ENCODE data around the gene PGLYRP2. TPM values are rescaled to one million over a fixed set of nuclear protein-coding genes. Genes with fewer than 3 reads are reported as not detected.

PGLYRP2 gene
- total and polyA plus RNA-seq, 2 of the 13 experiments (the other 11 are each of a cell fraction or from before 2014, with no cell fraction given), result 0.04 to 1.0 TPM

DNA sequence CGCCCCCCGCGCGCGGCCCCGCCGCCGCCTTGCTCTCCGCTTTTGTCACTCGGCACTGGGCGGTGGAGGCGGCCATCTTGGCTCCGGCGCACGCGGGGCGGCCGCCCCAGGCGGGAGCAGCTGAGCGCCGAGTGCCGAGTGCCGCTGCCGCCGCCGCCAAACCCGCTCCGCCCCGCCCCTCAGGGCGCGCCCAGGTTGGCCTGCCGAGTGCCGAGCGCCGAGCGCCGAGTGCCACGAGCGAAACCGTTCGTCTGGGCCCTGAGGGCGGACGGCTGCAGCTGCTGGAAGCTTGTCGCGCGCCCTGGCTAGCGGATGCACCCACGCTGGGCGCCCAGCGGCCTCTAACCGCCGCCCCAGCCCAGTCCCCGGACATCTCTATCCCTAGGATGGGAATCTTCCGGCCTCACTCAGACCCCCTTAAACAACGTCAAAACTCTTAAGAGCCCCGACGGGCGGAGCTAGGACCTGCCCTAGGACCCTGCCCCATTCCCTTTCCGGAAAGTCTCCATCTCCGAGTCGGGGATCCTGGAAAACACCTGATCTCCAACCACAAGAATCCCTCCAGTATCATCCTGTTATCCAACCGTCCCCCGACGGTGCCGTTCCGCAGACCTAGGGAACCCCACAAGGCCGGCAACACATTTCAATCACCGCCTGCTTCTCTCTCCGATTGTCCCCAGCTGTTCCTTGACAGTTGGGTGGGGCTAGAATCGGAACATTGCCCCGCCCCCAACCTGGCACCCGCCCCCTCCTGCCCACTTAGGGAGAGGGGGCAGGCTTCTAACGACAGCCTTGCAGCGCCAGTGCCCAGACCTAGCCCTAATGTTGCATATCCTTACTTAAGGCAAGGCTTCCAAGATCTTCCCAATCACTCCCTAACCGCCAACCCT is 46.4 kb downstream of the PGLYRP2 start (continued):
- TF ChIP-seq, protein P1, sequence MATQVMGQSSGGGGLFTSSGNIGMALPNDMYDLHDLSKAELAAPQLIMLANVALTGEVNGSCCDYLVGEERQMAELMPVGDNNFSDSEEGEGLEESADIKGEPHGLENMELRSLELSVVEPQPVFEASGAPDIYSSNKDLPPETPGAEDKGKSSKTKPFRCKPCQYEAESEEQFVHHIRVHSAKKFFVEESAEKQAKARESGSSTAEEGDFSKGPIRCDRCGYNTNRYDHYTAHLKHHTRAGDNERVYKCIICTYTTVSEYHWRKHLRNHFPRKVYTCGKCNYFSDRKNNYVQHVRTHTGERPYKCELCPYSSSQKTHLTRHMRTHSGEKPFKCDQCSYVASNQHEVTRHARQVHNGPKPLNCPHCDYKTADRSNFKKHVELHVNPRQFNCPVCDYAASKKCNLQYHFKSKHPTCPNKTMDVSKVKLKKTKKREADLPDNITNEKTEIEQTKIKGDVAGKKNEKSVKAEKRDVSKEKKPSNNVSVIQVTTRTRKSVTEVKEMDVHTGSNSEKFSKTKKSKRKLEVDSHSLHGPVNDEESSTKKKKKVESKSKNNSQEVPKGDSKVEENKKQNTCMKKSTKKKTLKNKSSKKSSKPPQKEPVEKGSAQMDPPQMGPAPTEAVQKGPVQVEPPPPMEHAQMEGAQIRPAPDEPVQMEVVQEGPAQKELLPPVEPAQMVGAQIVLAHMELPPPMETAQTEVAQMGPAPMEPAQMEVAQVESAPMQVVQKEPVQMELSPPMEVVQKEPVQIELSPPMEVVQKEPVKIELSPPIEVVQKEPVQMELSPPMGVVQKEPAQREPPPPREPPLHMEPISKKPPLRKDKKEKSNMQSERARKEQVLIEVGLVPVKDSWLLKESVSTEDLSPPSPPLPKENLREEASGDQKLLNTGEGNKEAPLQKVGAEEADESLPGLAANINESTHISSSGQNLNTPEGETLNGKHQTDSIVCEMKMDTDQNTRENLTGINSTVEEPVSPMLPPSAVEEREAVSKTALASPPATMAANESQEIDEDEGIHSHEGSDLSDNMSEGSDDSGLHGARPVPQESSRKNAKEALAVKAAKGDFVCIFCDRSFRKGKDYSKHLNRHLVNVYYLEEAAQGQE (IDR thresholded peaks at IDR 0.05; ENCODE audit: borderline replicate concordance in 1 of 2, low read depth in 1 of 2, low read length in 2 of 2), result no peak
- TF ChIP-seq TBP (CRISPR knock-in tag; IDR thresholded peaks at IDR 0.05) (no peak), ZNF510 (CRISPR knock-in tag; IDR thresholded peaks at IDR 0.05; ENCODE audit: low read depth) (no peak), DPF2 (CRISPR knock-in tag; IDR thresholded peaks at IDR 0.05; ENCODE audit: borderline replicate concordance, low read depth) (no peak), ZNF496 (CRISPR knock-in tag; IDR thresholded peaks at IDR 0.05; ENCODE audit: insufficient replicate concordance) (no peak), ZNF841 (CRISPR knock-in tag; IDR thresholded peaks at IDR 0.05; ENCODE audit: borderline replicate concordance) (no peak), SSRP1 (CRISPR knock-in tag; IDR thresholded peaks at IDR 0.05) (no peak), HMG20B (CRISPR knock-in tag; conservative IDR thresholded peaks at IDR 0.05) (no peak), ZNF792 (CRISPR knock-in tag; IDR thresholded peaks at IDR 0.05) (peak; percentile 19; the same call in 1 of the 2 replicates), ZNF569 (CRISPR knock-in tag; IDR thresholded peaks at IDR 0.05; ENCODE audit: borderline replicate concordance) (no peak), NFKB2 (CRISPR knock-in tag; IDR thresholded peaks at IDR 0.05; ENCODE audit: borderline replicate concordance) (peak; percentile 54; the same call in 1 of the 2 replicates), ZNF121 (CRISPR knock-in tag; IDR thresholded peaks at IDR 0.05) (no peak)
- TF ChIP-seq, protein P2, sequence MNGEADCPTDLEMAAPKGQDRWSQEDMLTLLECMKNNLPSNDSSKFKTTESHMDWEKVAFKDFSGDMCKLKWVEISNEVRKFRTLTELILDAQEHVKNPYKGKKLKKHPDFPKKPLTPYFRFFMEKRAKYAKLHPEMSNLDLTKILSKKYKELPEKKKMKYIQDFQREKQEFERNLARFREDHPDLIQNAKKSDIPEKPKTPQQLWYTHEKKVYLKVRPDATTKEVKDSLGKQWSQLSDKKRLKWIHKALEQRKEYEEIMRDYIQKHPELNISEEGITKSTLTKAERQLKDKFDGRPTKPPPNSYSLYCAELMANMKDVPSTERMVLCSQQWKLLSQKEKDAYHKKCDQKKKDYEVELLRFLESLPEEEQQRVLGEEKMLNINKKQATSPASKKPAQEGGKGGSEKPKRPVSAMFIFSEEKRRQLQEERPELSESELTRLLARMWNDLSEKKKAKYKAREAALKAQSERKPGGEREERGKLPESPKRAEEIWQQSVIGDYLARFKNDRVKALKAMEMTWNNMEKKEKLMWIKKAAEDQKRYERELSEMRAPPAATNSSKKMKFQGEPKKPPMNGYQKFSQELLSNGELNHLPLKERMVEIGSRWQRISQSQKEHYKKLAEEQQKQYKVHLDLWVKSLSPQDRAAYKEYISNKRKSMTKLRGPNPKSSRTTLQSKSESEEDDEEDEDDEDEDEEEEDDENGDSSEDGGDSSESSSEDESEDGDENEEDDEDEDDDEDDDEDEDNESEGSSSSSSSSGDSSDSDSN (CRISPR knock-in tag; IDR thresholded peaks at IDR 0.05), result 0 out of 2 replicates have a peak, but pooled peaks have one; percentile 36
- TF ChIP-seq, protein P3, sequence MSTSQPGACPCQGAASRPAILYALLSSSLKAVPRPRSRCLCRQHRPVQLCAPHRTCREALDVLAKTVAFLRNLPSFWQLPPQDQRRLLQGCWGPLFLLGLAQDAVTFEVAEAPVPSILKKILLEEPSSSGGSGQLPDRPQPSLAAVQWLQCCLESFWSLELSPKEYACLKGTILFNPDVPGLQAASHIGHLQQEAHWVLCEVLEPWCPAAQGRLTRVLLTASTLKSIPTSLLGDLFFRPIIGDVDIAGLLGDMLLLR (CRISPR knock-in tag; IDR thresholded peaks at IDR 0.05), result peak; percentile 80; the same call in 1 of the 2 replicates
- TF ChIP-seq, protein P4, sequence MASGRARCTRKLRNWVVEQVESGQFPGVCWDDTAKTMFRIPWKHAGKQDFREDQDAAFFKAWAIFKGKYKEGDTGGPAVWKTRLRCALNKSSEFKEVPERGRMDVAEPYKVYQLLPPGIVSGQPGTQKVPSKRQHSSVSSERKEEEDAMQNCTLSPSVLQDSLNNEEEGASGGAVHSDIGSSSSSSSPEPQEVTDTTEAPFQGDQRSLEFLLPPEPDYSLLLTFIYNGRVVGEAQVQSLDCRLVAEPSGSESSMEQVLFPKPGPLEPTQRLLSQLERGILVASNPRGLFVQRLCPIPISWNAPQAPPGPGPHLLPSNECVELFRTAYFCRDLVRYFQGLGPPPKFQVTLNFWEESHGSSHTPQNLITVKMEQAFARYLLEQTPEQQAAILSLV (CRISPR knock-in tag; IDR thresholded peaks at IDR 0.05; ENCODE audit: borderline replicate concordance), result peak; percentile 43; the same call in 1 of the 2 replicates
- TF ChIP-seq, protein P5, sequence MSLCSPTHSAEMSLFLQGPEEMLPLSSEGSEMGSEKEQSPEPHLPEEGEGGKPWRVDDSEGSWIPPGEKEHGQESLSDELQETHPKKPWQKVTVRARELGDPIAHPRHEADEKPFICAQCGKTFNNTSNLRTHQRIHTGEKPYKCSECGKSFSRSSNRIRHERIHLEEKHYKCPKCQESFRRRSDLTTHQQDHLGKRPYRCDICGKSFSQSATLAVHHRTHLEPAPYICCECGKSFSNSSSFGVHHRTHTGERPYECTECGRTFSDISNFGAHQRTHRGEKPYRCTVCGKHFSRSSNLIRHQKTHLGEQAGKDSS (CRISPR knock-in tag; IDR thresholded peaks at IDR 0.05; ENCODE audit: borderline replicate concordance, low read depth), result peak; percentile 57; the same call in 1 of the 2 replicates
- TF ChIP-seq, protein P6, sequence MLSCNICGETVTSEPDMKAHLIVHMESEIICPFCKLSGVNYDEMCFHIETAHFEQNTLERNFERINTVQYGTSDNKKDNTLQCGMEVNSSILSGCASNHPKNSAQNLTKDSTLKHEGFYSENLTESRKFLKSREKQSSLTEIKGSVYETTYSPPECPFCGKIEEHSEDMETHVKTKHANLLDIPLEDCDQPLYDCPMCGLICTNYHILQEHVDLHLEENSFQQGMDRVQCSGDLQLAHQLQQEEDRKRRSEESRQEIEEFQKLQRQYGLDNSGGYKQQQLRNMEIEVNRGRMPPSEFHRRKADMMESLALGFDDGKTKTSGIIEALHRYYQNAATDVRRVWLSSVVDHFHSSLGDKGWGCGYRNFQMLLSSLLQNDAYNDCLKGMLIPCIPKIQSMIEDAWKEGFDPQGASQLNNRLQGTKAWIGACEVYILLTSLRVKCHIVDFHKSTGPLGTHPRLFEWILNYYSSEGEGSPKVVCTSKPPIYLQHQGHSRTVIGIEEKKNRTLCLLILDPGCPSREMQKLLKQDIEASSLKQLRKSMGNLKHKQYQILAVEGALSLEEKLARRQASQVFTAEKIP (CRISPR knock-in tag; IDR thresholded peaks at IDR 0.05; ENCODE audit: borderline replicate concordance), result no peak
